Measurements from ENCODE around the gene TRAF6. TPM values are rescaled to one million over a fixed set of nuclear protein-coding genes. Genes with fewer than 3 reads are reported as not detected.

Gene TRAF6
- total and polyA plus RNA-seq, 4 donors = 4.4 to 22.5 (median 12.2) TPM

- DNase-seq = no peak
- Histone ChIP-seq H3K4me3 (ENCODE audit: low read length in 2 of 2) (no peak overlapping the region), H3K36me3 (ENCODE audit: control insufficient read depth in 1 of 2, insufficient read depth in 2 of 2, low read length in 1 of 2) (no peaks in the 10 kb centered on the region), H3K27me3 (ENCODE audit: control insufficient read depth in 1 of 2, insufficient read depth in 2 of 2, low read length in 1 of 2) (no peaks in the 10 kb centered on the region), H3K9me3 (ENCODE audit: control insufficient read depth, low read length) (no peaks in the 10 kb centered on the region), H3K4me1 (ENCODE audit: control insufficient read depth in 1 of 2, insufficient read depth in 2 of 2, low read length in 2 of 2) (peaks cover 3 to 7% of the 10 kb centered on the region in 2 donors), H3K27ac (ENCODE audit: low read depth in 1 of 2, low read length in 2 of 2) (no peak overlapping the region)
- intact Hi-C loops (cut with DNase I) = no loop called here
- WGBS, 2 donors = 68 to 78% methylated on average over 2 of the region's 2 CpGs
- ATAC-seq (ENCODE audit: low FRiP score) = no peak
These were observed 41.0 kb downstream of the TRAF6 start for GRCh38 chr11:36469063-36469462.

- Histone ChIP-seq H3K9me3 (ENCODE audit: control insufficient read depth, low read length) (no peaks in the 10 kb centered on the region), H3K27ac (ENCODE audit: low read depth in 1 of 2, low read length in 2 of 2) (no peak overlapping the region), H3K27me3 (ENCODE audit: control insufficient read depth in 1 of 2, insufficient read depth in 2 of 2, low read length in 1 of 2) (no peaks in the 10 kb centered on the region), H3K36me3 (ENCODE audit: control insufficient read depth in 1 of 2, insufficient read depth in 2 of 2, low read length in 1 of 2) (no peaks in the 10 kb centered on the region), H3K4me3 (ENCODE audit: low read length in 2 of 2) (no peak overlapping the region), H3K4me1 (ENCODE audit: control insufficient read depth in 1 of 2, insufficient read depth in 2 of 2, low read length in 2 of 2) (peaks cover 3 to 7% of the 10 kb centered on the region in 2 donors)
- intact Hi-C loops (cut with DNase I) = no loop called here
- ATAC-seq (ENCODE audit: low FRiP score) = no peak
- no peak for DNase-seq
- WGBS, 2 donors = 85 to 88% methylated on average over 1 of the region's 1 CpG
These were observed 42.2 kb downstream of the TRAF6 start for GRCh38 chr11:36467916-36468315.

- Histone ChIP-seq H3K27me3 (ENCODE audit: control insufficient read depth in 1 of 2, insufficient read depth in 2 of 2, low read length in 1 of 2) (no peaks in the 10 kb centered on the region), H3K27ac (ENCODE audit: low read depth in 1 of 2, low read length in 2 of 2) (no peak overlapping the region), H3K9me3 (ENCODE audit: control insufficient read depth, low read length) (no peaks in the 10 kb centered on the region), H3K4me1 (ENCODE audit: control insufficient read depth in 1 of 2, insufficient read depth in 2 of 2, low read length in 2 of 2) (peaks cover 3 to 7% of the 10 kb centered on the region in 2 donors), H3K36me3 (ENCODE audit: control insufficient read depth in 1 of 2, insufficient read depth in 2 of 2, low read length in 1 of 2) (no peaks in the 10 kb centered on the region), H3K4me3 (ENCODE audit: low read length in 2 of 2) (no peak overlapping the region)
- DNase-seq (no peak), ATAC-seq (ENCODE audit: low FRiP score) (no peak)
- intact Hi-C loops (cut with DNase I) = no loop called here
- 95 to 97% methylated on average over 3 of the region's 3 CpGs for WGBS, 2 donors
These were observed 43.1 kb downstream of the TRAF6 start for GRCh38 chr11:36467012-36467411.

- no peak overlapping the region for H3K4me3 ChIP-seq (ENCODE audit: low read length in 2 of 2)
- 94% methylated on average over 4 of the region's 4 CpGs for WGBS, 2 donors
- H3K27me3 ChIP-seq (ENCODE audit: control insufficient read depth in 1 of 2, insufficient read depth in 2 of 2, low read length in 1 of 2) = no peaks in the 10 kb centered on the region
- no peaks in the 10 kb centered on the region for H3K36me3 ChIP-seq (ENCODE audit: control insufficient read depth in 1 of 2, insufficient read depth in 2 of 2, low read length in 1 of 2)
- peaks cover under 1 to 4% of the 10 kb centered on the region in 2 donors for H3K4me1 ChIP-seq (ENCODE audit: control insufficient read depth in 1 of 2, insufficient read depth in 2 of 2, low read length in 2 of 2)
- intact Hi-C loops (cut with DNase I) = no loop called here
- DNase-seq = no peak
- no peak for ATAC-seq (ENCODE audit: low FRiP score)
- no peaks in the 10 kb centered on the region for H3K9me3 ChIP-seq (ENCODE audit: control insufficient read depth, low read length)
- H3K27ac ChIP-seq (ENCODE audit: low read depth in 1 of 2, low read length in 2 of 2) = no peak overlapping the region
These were observed 44.5 kb downstream of the TRAF6 start for GRCh38 chr11:36465449-36466163.

GRCh38 chr11:36464720-36465119, 45.4 kb downstream of the TRAF6 start:
- H3K36me3 ChIP-seq (ENCODE audit: control insufficient read depth in 1 of 2, insufficient read depth in 2 of 2, low read length in 1 of 2) = no peaks in the 10 kb centered on the region
- H3K27me3 ChIP-seq (ENCODE audit: control insufficient read depth in 1 of 2, insufficient read depth in 2 of 2, low read length in 1 of 2) = no peaks in the 10 kb centered on the region
- DNase-seq = no peak
- no peak overlapping the region for H3K4me3 ChIP-seq (ENCODE audit: low read length in 2 of 2)
- no peaks in the 10 kb centered on the region for H3K9me3 ChIP-seq (ENCODE audit: control insufficient read depth, low read length)
- no peaks in the 10 kb centered on the region for H3K4me1 ChIP-seq (ENCODE audit: control insufficient read depth in 1 of 2, insufficient read depth in 2 of 2, low read length in 2 of 2)
- no peak overlapping the region for H3K27ac ChIP-seq (ENCODE audit: low read depth in 1 of 2, low read length in 2 of 2)
- ATAC-seq (ENCODE audit: low FRiP score) = no peak
- 80 to 81% methylated on average over 3 of the region's 3 CpGs for WGBS, 2 donors
- intact Hi-C loops (cut with DNase I) = no loop called here

GRCh38 chr11:36463781-36464180, 46.3 kb downstream of the TRAF6 start:
- intact Hi-C loops (cut with DNase I) = no loop called here
- Histone ChIP-seq H3K4me1 (ENCODE audit: control insufficient read depth in 1 of 2, insufficient read depth in 2 of 2, low read length in 2 of 2) (no peaks in the 10 kb centered on the region), H3K36me3 (ENCODE audit: control insufficient read depth in 1 of 2, insufficient read depth in 2 of 2, low read length in 1 of 2) (no peaks in the 10 kb centered on the region), H3K27me3 (ENCODE audit: control insufficient read depth in 1 of 2, insufficient read depth in 2 of 2, low read length in 1 of 2) (no peaks in the 10 kb centered on the region), H3K9me3 (ENCODE audit: control insufficient read depth, low read length) (no peaks in the 10 kb centered on the region), H3K4me3 (ENCODE audit: low read length in 2 of 2) (no peak overlapping the region), H3K27ac (ENCODE audit: low read depth in 1 of 2, low read length in 2 of 2) (no peak overlapping the region)
- WGBS, 2 donors = 73 to 79% methylated on average over 3 of the region's 3 CpGs
- DNase-seq (no peak), ATAC-seq (ENCODE audit: low FRiP score) (no peak)

GRCh38 chr11:36462321-36462720, 47.8 kb downstream of the TRAF6 start:
- intact Hi-C loops (cut with DNase I) = no loop called here
- no peak overlapping the region for H3K27ac ChIP-seq (ENCODE audit: low read depth in 1 of 2, low read length in 2 of 2)
- no peak overlapping the region for H3K4me3 ChIP-seq (ENCODE audit: low read length in 2 of 2)
- no peaks in the 10 kb centered on the region for H3K4me1 ChIP-seq (ENCODE audit: control insufficient read depth in 1 of 2, insufficient read depth in 2 of 2, low read length in 2 of 2)
- H3K36me3 ChIP-seq (ENCODE audit: control insufficient read depth in 1 of 2, insufficient read depth in 2 of 2, low read length in 1 of 2) = no peaks in the 10 kb centered on the region
- H3K27me3 ChIP-seq (ENCODE audit: control insufficient read depth in 1 of 2, insufficient read depth in 2 of 2, low read length in 1 of 2) = no peaks in the 10 kb centered on the region
- ATAC-seq (ENCODE audit: low FRiP score) (no peak), DNase-seq (no peak)
- 96 to 97% methylated on average over 14 to 15 of the region's 15 CpGs for WGBS, 2 donors
- no peaks in the 10 kb centered on the region for H3K9me3 ChIP-seq (ENCODE audit: control insufficient read depth, low read length)

GRCh38 chr11:36460220-36460619, 49.9 kb downstream of the TRAF6 start:
- Histone ChIP-seq H3K27me3 (ENCODE audit: control insufficient read depth in 1 of 2, insufficient read depth in 2 of 2, low read length in 1 of 2) (no peaks in the 10 kb centered on the region), H3K9me3 (ENCODE audit: control insufficient read depth, low read length) (no peaks in the 10 kb centered on the region), H3K4me3 (ENCODE audit: low read length in 2 of 2) (no peak overlapping the region), H3K4me1 (ENCODE audit: control insufficient read depth in 1 of 2, insufficient read depth in 2 of 2, low read length in 2 of 2) (no peaks in the 10 kb centered on the region), H3K27ac (ENCODE audit: low read depth in 1 of 2, low read length in 2 of 2) (no peak overlapping the region), H3K36me3 (ENCODE audit: control insufficient read depth in 1 of 2, insufficient read depth in 2 of 2, low read length in 1 of 2) (no peaks in the 10 kb centered on the region)
- WGBS, 2 donors = 88 to 92% methylated on average over 10 of the region's 10 CpGs
- DNase-seq (no peak), ATAC-seq (ENCODE audit: low FRiP score) (no peak)
- intact Hi-C loops (cut with DNase I) = no loop called here

GRCh38 chr11:36459046-36459445, 51.0 kb downstream of the TRAF6 start:
- no peaks in the 10 kb centered on the region for H3K9me3 ChIP-seq (ENCODE audit: control insufficient read depth, low read length)
- no peaks in the 10 kb centered on the region for H3K36me3 ChIP-seq (ENCODE audit: control insufficient read depth in 1 of 2, insufficient read depth in 2 of 2, low read length in 1 of 2)
- ATAC-seq (ENCODE audit: low FRiP score) (no peak), DNase-seq (no peak)
- H3K4me3 ChIP-seq (ENCODE audit: low read length in 2 of 2) = no peak overlapping the region
- H3K27ac ChIP-seq (ENCODE audit: low read depth in 1 of 2, low read length in 2 of 2) = no peak overlapping the region
- 92 to 93% methylated on average over 7 of the region's 7 CpGs for WGBS, 2 donors
- no peaks in the 10 kb centered on the region for H3K4me1 ChIP-seq (ENCODE audit: control insufficient read depth in 1 of 2, insufficient read depth in 2 of 2, low read length in 2 of 2)
- H3K27me3 ChIP-seq (ENCODE audit: control insufficient read depth in 1 of 2, insufficient read depth in 2 of 2, low read length in 1 of 2) = no peaks in the 10 kb centered on the region
- intact Hi-C loops (cut with DNase I) = loop anchor here in 1 of 2 donors (5.0 kb wide), 1 partner anchor 82 kb away; no protein-coding TSS in a partner anchor

All from aorta (tissue), 5 donors.